Neural cell (in vitro differentiated cells): ENCODE data around the gene CHST8. TPM values are rescaled to one million over a fixed set of nuclear protein-coding genes. Genes with fewer than 3 reads are reported as not detected.
A peak's percentile ranks its signal among the peaks of the same experiment; 100 is the strongest.

Experiments
- H2AFZ ChIP-seq: fragments of 200-600, 300-800 bp; sonication (generic), shearing (Covaris generic); 2 replicates; pipeline ENCODE4 v1.6.0; 2014; ENCODE audit warnings: low read depth, mild to moderate bottlenecking, antibody characterized with exemption, low read length, moderate library complexity
- H3F3A ChIP-seq: fragments of 200-600 bp; shearing (Covaris generic); 2 replicates; pipeline ENCODE4 v1.6.1; 2016; ENCODE audit warnings: mild to moderate bottlenecking, moderate library complexity, mixed read lengths, antibody characterized with exemption, low read length; ENCODE audit not compliant: insufficient read depth, poor library complexity, severe bottlenecking
- H3K27ac ChIP-seq: fragments of 200-600, 300-800 bp; sonication (generic), shearing (Covaris generic); 2 replicates; pipeline ENCODE4 v1.5.1; 2014; ENCODE audit warnings: mild to moderate bottlenecking, low read length, moderate library complexity
- H3K27me3 ChIP-seq: fragments of 300-800, 200-600 bp; sonication (generic), shearing (Covaris generic); 2 replicates; pipeline ENCODE4 v1.6.0; 2014; ENCODE audit warnings: mild to moderate bottlenecking, low read depth, low read length, moderate library complexity; ENCODE audit not compliant: insufficient read depth
- H3K36me3 ChIP-seq: fragments of 300-800, 200-600 bp; sonication (generic), shearing (Covaris generic); 2 replicates; pipeline ENCODE4 v1.5.1; 2014; ENCODE audit warnings: mild to moderate bottlenecking, antibody characterized with exemption, low read length, moderate library complexity; ENCODE audit not compliant: insufficient read depth
- H3K4me2 ChIP-seq: fragments of 300-800, 200-600 bp; sonication (generic), shearing (Covaris generic); 2 replicates; pipeline ENCODE4 v1.6.0; 2014; ENCODE audit warnings: mild to moderate bottlenecking, low read length
- H3K4me3 ChIP-seq: fragments of 300-800, 200-600 bp; sonication (generic), shearing (Covaris generic); 2 replicates; pipeline ENCODE4 v1.5.1; 2014; ENCODE audit warnings: mild to moderate bottlenecking, low read length, moderate library complexity
- H3K79me2 ChIP-seq: fragments of 200-600 bp; shearing (Covaris generic); replicated peaks from 2 replicates; pipeline ENCODE4 v1.6.0; 2014; ENCODE audit warnings: mild to moderate bottlenecking, low read length, moderate library complexity; ENCODE audit not compliant: insufficient read depth
- H3K9ac ChIP-seq: fragments of 300-800, 200-600 bp; sonication (generic), shearing (Covaris generic); 2 replicates; pipeline ENCODE4 v1.6.1; 2016; ENCODE audit warnings: mild to moderate bottlenecking, low read length, mixed read lengths
- H3K9me2 ChIP-seq: fragments of 200-600 bp; shearing (Covaris generic); 2 replicates; pipeline ENCODE4 v1.6.1; 2016; ENCODE audit warnings: mild to moderate bottlenecking, low read length, mixed read lengths; ENCODE audit not compliant: insufficient read depth
- H3K9me3 ChIP-seq: fragments of 200-600, 300-800 bp; sonication (generic), shearing (Covaris generic); 2 replicates; pipeline ENCODE4 v1.6.1; 2016; ENCODE audit warnings: mild to moderate bottlenecking, mixed run types, low read length, moderate library complexity, mixed read lengths
- H4K20me1 ChIP-seq: fragments of 200-600 bp; shearing (Covaris generic); 2 replicates; pipeline ENCODE4 v1.6.1; 2016; ENCODE audit warnings: mild to moderate bottlenecking, mixed run types; ENCODE audit not compliant: insufficient read depth
- EP300 ChIP-seq: fragments of 450-650 bp; conservative IDR thresholded peaks from 2 replicates; pipeline ENCODE4 v1.6.1; 2014; ENCODE audit warnings: antibody characterized with exemption, mild to moderate bottlenecking, moderate library complexity; ENCODE audit not compliant: poor library complexity, severe bottlenecking
- EZH2 ChIP-seq: fragments of 200-600, 300-800 bp; shearing (Covaris generic), sonication (generic); IDR thresholded peaks from 2 replicates; pipeline ENCODE4 v1.6.1; 2014; ENCODE audit warnings: antibody characterized with exemption, low read length, borderline replicate concordance, mild to moderate bottlenecking; ENCODE audit not compliant: insufficient read depth, poor library complexity, severe bottlenecking
- MXI1 ChIP-seq: fragments of 450-650 bp; conservative IDR thresholded peaks from 2 replicates; pipeline ENCODE4 v1.6.1; 2014; ENCODE audit warnings: antibody characterized with exemption, mild to moderate bottlenecking; ENCODE audit not compliant: poor library complexity, severe bottlenecking
- POLR2AphosphoS5 ChIP-seq: IDR thresholded peaks from 2 replicates; pipeline ENCODE4 v1.6.1; 2012
- RAD21 ChIP-seq: fragments of 450-650 bp; conservative IDR thresholded peaks from 2 replicates; pipeline ENCODE4 v1.6.1; 2014; ENCODE audit warnings: antibody characterized with exemption, mild to moderate bottlenecking, moderate library complexity
- SMC3 ChIP-seq: fragments of 450-650 bp; conservative IDR thresholded peaks from 2 replicates; pipeline ENCODE4 v1.6.1; 2014; ENCODE audit warnings: antibody characterized with exemption, mild to moderate bottlenecking, moderate library complexity; ENCODE audit not compliant: poor library complexity
- TAF1 ChIP-seq: IDR thresholded peaks from 2 replicates; pipeline ENCODE4 v1.6.1; 2012; ENCODE audit warnings: low read depth
- polyA plus RNA-seq: library from polyadenylated mRNA; depleted of rRNA; stranded (reverse); fragments of >200 nt; gene quantifications from 2 replicates; pipeline ENCODE4 v1.2.3, GENCODE V29; 2014
- TF ChIP-seq, protein P1 (sequence below): IDR thresholded peaks from 2 replicates; pipeline ENCODE4 v1.6.1; 2012; ENCODE audit warnings: borderline replicate concordance
- TF ChIP-seq, protein P2 (sequence below): fragments of 450-650 bp; IDR thresholded peaks from 2 replicates; pipeline ENCODE4 v1.5.1; 2014; ENCODE audit warnings: antibody characterized with exemption, mild to moderate bottlenecking, moderate library complexity; ENCODE audit not compliant: poor library complexity, severe bottlenecking

Gene CHST8
- polyA plus RNA-seq, 1 donor from 2014 or later: 7.1 TPM

DNA sequence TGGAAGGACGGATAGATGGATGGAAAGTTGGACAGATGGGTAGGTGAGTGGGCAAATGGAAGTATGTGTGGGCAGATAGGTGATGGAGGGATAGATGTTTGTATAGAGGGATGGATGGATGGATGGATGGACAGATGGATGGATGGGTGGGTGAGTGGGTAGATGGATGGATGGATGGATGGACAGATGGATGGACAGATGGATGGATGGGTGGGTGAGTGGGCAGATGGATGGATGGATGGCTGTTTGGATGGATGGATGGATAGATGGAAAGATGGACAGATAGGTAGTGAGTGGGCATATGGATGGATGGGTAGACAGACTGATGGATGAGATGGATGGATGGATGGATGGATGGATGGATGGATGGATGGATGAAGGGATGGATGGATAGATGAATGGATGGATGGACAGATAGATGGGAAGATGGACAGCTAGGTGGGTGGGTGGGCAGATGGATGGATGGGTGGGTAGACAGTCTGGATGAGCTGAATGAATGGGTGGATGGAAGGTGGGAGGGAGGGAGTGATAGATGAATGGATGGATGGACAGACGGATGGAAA, 100.1 kb downstream of the CHST8 start:
- H3K9me3 ChIP-seq: no peaks in the 10 kb centered on the region
- no peaks in the 10 kb centered on the region for H3K79me2 ChIP-seq
- H3K9me2 ChIP-seq: no peaks in the 10 kb centered on the region
- H3F3A ChIP-seq: no peaks in the 10 kb centered on the region
- H4K20me1 ChIP-seq: no peaks in the 10 kb centered on the region
- peak overlapping the region; percentile 94 for H3K27ac ChIP-seq
- H3K9ac ChIP-seq: peak overlapping the region; percentile 70
- TF ChIP-seq, protein P1, sequence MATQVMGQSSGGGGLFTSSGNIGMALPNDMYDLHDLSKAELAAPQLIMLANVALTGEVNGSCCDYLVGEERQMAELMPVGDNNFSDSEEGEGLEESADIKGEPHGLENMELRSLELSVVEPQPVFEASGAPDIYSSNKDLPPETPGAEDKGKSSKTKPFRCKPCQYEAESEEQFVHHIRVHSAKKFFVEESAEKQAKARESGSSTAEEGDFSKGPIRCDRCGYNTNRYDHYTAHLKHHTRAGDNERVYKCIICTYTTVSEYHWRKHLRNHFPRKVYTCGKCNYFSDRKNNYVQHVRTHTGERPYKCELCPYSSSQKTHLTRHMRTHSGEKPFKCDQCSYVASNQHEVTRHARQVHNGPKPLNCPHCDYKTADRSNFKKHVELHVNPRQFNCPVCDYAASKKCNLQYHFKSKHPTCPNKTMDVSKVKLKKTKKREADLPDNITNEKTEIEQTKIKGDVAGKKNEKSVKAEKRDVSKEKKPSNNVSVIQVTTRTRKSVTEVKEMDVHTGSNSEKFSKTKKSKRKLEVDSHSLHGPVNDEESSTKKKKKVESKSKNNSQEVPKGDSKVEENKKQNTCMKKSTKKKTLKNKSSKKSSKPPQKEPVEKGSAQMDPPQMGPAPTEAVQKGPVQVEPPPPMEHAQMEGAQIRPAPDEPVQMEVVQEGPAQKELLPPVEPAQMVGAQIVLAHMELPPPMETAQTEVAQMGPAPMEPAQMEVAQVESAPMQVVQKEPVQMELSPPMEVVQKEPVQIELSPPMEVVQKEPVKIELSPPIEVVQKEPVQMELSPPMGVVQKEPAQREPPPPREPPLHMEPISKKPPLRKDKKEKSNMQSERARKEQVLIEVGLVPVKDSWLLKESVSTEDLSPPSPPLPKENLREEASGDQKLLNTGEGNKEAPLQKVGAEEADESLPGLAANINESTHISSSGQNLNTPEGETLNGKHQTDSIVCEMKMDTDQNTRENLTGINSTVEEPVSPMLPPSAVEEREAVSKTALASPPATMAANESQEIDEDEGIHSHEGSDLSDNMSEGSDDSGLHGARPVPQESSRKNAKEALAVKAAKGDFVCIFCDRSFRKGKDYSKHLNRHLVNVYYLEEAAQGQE: no peak
- no peak for TF ChIP-seq RAD21
- no peak for TF ChIP-seq EZH2
- TF ChIP-seq TAF1: no peak
- TF ChIP-seq SMC3: no peak
- no peak for TF ChIP-seq EP300
- no peak for TF ChIP-seq MXI1
- TF ChIP-seq, protein P2, sequence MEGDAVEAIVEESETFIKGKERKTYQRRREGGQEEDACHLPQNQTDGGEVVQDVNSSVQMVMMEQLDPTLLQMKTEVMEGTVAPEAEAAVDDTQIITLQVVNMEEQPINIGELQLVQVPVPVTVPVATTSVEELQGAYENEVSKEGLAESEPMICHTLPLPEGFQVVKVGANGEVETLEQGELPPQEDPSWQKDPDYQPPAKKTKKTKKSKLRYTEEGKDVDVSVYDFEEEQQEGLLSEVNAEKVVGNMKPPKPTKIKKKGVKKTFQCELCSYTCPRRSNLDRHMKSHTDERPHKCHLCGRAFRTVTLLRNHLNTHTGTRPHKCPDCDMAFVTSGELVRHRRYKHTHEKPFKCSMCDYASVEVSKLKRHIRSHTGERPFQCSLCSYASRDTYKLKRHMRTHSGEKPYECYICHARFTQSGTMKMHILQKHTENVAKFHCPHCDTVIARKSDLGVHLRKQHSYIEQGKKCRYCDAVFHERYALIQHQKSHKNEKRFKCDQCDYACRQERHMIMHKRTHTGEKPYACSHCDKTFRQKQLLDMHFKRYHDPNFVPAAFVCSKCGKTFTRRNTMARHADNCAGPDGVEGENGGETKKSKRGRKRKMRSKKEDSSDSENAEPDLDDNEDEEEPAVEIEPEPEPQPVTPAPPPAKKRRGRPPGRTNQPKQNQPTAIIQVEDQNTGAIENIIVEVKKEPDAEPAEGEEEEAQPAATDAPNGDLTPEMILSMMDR: no peak
- TF ChIP-seq POLR2AphosphoS5: no peak
- H3K4me3 ChIP-seq: peak overlapping the region; percentile 51
- no peaks in the 10 kb centered on the region for H3K36me3 ChIP-seq
- H3K4me2 ChIP-seq: no peak overlapping the region
- no peak overlapping the region for H2AFZ ChIP-seq
- no peaks in the 10 kb centered on the region for H3K27me3 ChIP-seq

DNA sequence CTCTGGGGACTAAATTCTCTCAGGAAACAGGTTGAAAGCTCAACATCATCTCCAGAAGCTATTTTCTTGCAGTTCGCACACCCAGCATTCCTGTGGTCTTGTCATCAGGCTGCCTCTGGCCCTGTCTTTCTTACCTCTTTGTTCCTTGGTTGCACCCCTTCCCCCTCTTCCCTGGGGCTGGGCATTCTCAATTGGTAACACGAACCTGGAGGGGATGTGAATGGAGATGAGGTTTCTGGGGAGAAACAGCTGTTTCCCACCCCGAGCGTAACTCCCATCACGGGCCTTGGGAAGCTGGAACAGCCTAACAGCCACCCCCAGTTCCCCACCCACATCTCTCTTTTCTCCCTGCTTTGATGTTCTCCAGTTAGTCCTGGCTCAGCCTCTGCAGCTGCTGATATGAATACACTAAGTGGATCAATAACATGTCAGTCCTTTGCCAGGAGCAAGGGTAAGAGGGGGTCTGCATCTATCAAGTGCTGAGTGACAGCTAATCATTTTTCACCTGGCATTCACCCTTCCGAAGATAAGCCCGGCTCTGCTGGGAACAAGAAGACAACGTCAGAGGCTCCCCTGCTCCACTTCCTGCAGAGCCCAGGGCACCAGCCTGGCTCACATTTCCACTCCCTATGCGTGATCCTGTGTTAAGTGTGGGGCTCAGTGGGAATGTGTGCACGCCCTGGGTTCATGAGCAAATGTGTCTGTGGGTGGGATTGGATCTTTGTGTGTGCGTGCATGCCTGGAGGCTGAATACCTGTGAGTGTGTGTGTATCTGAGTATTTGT, 100.9 kb downstream of the CHST8 start:
- Histone ChIP-seq H3K36me3 (no peaks in the 10 kb centered on the region), H2AFZ (peak overlapping the region; percentile 0), H3K9me3 (no peaks in the 10 kb centered on the region), H3K4me2 (no peak overlapping the region), H3K9ac (peak overlapping the region; percentile 70), H3K27ac (peak overlapping the region; percentile 94), H4K20me1 (no peaks in the 10 kb centered on the region), H3F3A (no peaks in the 10 kb centered on the region), H3K9me2 (no peaks in the 10 kb centered on the region), H3K4me3 (peak overlapping the region; percentile 51), H3K79me2 (no peaks in the 10 kb centered on the region), H3K27me3 (no peaks in the 10 kb centered on the region)
- TF ChIP-seq POLR2AphosphoS5 (peak; percentile 64), EP300 (peak; percentile 94), MXI1 (peak; percentile 24), RAD21 (peak; percentile 49), TAF1 (no peak), EZH2 (no peak), SMC3 (peak; percentile 46)
- TF ChIP-seq, protein P2: no peak
- TF ChIP-seq, protein P1: no peak
